H9 (cell line): Measurements from ENCODE around the gene ABHD16B. TPM values are rescaled to one million over a fixed set of nuclear protein-coding genes. Genes with fewer than 3 reads are reported as not detected.

Experiments
- DNase-seq: peaks from one replicate; pipeline ENCODE4 v3.0.0-alpha.2; 2017
- H2AFZ ChIP-seq: one replicate; pipeline ENCODE4 v1.6.1; 2013; ENCODE audit warnings: mild to moderate bottlenecking, low read length, control low read depth, moderate library complexity
- H2AK5ac ChIP-seq: 2 replicates; pipeline ENCODE4 v1.6.1; 2013; ENCODE audit warnings: low read length, control low read depth, mixed read lengths; ENCODE audit not compliant: insufficient read length
- H2BK120ac ChIP-seq: one replicate; pipeline ENCODE4 v1.6.1; 2013; ENCODE audit warnings: low read depth, mild to moderate bottlenecking, low read length, control low read depth, inconsistent platforms; ENCODE audit not compliant: poor library complexity, severe bottlenecking
- H2BK12ac ChIP-seq: 2 replicates; pipeline ENCODE4 v1.6.1; 2013; ENCODE audit warnings: low read length, control low read depth, mixed read lengths, low read depth; ENCODE audit not compliant: insufficient read length
- H2BK15ac ChIP-seq: 2 replicates; pipeline ENCODE4 v1.6.1; 2013; ENCODE audit warnings: low read depth, low read length, control low read depth
- H2BK20ac ChIP-seq: one replicate; pipeline ENCODE4 v1.6.1; 2013; ENCODE audit warnings: low read depth, mild to moderate bottlenecking, low read length, control low read depth, inconsistent platforms; ENCODE audit not compliant: poor library complexity, severe bottlenecking
- H2BK5ac ChIP-seq: 2 replicates; pipeline ENCODE4 v1.6.1; 2013; ENCODE audit warnings: low read length, control low read depth, mixed read lengths; ENCODE audit not compliant: insufficient read length
- H3K14ac ChIP-seq: 2 replicates; pipeline ENCODE4 v1.6.1; 2013; ENCODE audit warnings: low read length, control low read depth; ENCODE audit not compliant: insufficient read depth
- H3K18ac ChIP-seq: 2 replicates; pipeline ENCODE4 v1.6.1; 2013; ENCODE audit warnings: low read depth, mild to moderate bottlenecking, mixed read lengths, low read length, control low read depth; ENCODE audit not compliant: insufficient read length
- H3K23ac ChIP-seq: 2 replicates; pipeline ENCODE4 v1.6.1; 2013; ENCODE audit warnings: low read length, control low read depth, mixed read lengths, low read depth; ENCODE audit not compliant: insufficient read length
- H3K23me2 ChIP-seq: 2 replicates; pipeline ENCODE4 v1.6.1; 2013; ENCODE audit warnings: low read depth, mild to moderate bottlenecking, mixed read lengths, low read length, control low read depth; ENCODE audit not compliant: insufficient read length, poor library complexity, severe bottlenecking
- H3K27ac ChIP-seq: 2 replicates; pipeline ENCODE4 v1.5.1; 2013; ENCODE audit warnings: low read length, control low read depth, mixed read lengths, low read depth; ENCODE audit not compliant: insufficient read length
- H3K27me3 ChIP-seq: 2 replicates; pipeline ENCODE4 v1.6.1; 2013; ENCODE audit warnings: low read length, control low read depth, inconsistent platforms; ENCODE audit not compliant: insufficient read depth
- H3K4ac ChIP-seq: 2 replicates; pipeline ENCODE4 v1.6.1; 2013; ENCODE audit warnings: low read depth, mild to moderate bottlenecking, control low read depth, inconsistent platforms, low read length, moderate library complexity
- H3K4me1 ChIP-seq: 2 replicates; pipeline ENCODE4 v1.6.1; 2013; ENCODE audit warnings: low read length, control low read depth, inconsistent platforms; ENCODE audit not compliant: insufficient read depth
- H3K4me2 ChIP-seq: 2 replicates; pipeline ENCODE4 v1.6.1; 2013; ENCODE audit warnings: low read length, control low read depth, mixed read lengths; ENCODE audit not compliant: insufficient read length, insufficient read depth
- H3K56ac ChIP-seq: 2 replicates; pipeline ENCODE4 v1.6.1; 2013; ENCODE audit warnings: low read depth, mild to moderate bottlenecking, mixed read lengths, low read length, control low read depth; ENCODE audit not compliant: insufficient read length
- H3K79me1 ChIP-seq: 2 replicates; pipeline ENCODE4 v1.6.1; 2013; ENCODE audit warnings: low read depth, mild to moderate bottlenecking, moderate library complexity, low read length, control low read depth, inconsistent platforms; ENCODE audit not compliant: insufficient read depth, poor library complexity, severe bottlenecking
- H3K79me2 ChIP-seq: 2 replicates; pipeline ENCODE4 v1.6.1; 2013; ENCODE audit warnings: low read length, control low read depth, inconsistent platforms; ENCODE audit not compliant: insufficient read depth
- H3K9ac ChIP-seq: 2 replicates; pipeline ENCODE4 v1.6.1; 2013; ENCODE audit warnings: low read length, control low read depth, mixed read lengths; ENCODE audit not compliant: insufficient read length; ENCODE audit errors: extremely low read depth
- H3K9me3 ChIP-seq: one replicate; pipeline ENCODE4 v1.6.1; 2013; ENCODE audit warnings: low read depth, low read length, inconsistent platforms; ENCODE audit not compliant: control insufficient read depth
- H3T11ph ChIP-seq: one replicate; pipeline ENCODE4 v1.6.1; 2013; ENCODE audit warnings: mild to moderate bottlenecking, low read length, control low read depth, inconsistent platforms
- H4K20me1 ChIP-seq: one replicate; pipeline ENCODE4 v1.6.1; 2013; ENCODE audit not compliant: control insufficient read depth, insufficient read length, insufficient read depth
- H4K5ac ChIP-seq: 2 replicates; pipeline ENCODE4 v1.6.1; 2013; ENCODE audit warnings: low read depth, mild to moderate bottlenecking, mixed read lengths, low read length, control low read depth; ENCODE audit not compliant: insufficient read length
- H4K8ac ChIP-seq: replicated peaks from 2 replicates; pipeline ENCODE4 v1.6.1; 2013; ENCODE audit warnings: low read length, control low read depth, mixed read lengths, low read depth; ENCODE audit not compliant: insufficient read length
- H4K91ac ChIP-seq: 2 replicates; pipeline ENCODE4 v1.6.1; 2013; ENCODE audit warnings: low read depth, mild to moderate bottlenecking, moderate library complexity, mixed read lengths, low read length, control low read depth; ENCODE audit not compliant: insufficient read length
- H3K27ac Mint-ChIP-seq, 3 experiments: 2 replicates in 2 of 3; 3 replicates in 1 of 3; pipeline ENCODE4 v1.8.0; 2020 to 2021; ENCODE audit warnings: mixed read lengths in 3 of 3, mild to moderate bottlenecking in 1 of 3, moderate library complexity in 1 of 3
- H3K27me3 Mint-ChIP-seq: 2 replicates; pipeline ENCODE4 v1.8.0; 2021; ENCODE audit warnings: low read depth, mild to moderate bottlenecking, moderate library complexity, mixed read lengths
- H3K36me3 Mint-ChIP-seq, 3 experiments: 2 replicates in 2 of 3; 3 replicates in 1 of 3; pipeline ENCODE4 v1.8.0; 2020 to 2021; ENCODE audit warnings: low read depth in 3 of 3, mixed read lengths in 3 of 3; ENCODE audit not compliant: insufficient read depth in 1 of 3
- H3K4me1 Mint-ChIP-seq, 2 experiments: 2 replicates each; pipeline ENCODE4 v1.8.0; 2020; ENCODE audit warnings: mixed read lengths in 2 of 2
- H3K4me3 Mint-ChIP-seq, 2 experiments: 2 replicates in 1 of 2; 3 replicates in 1 of 2; pipeline ENCODE4 v1.8.0; 2020 to 2021; ENCODE audit warnings: mild to moderate bottlenecking in 2 of 2, mixed read lengths in 2 of 2, moderate library complexity in 1 of 2
- H3K9me3 Mint-ChIP-seq, 2 experiments: 2 replicates in 1 of 2; 3 replicates in 1 of 2; pipeline ENCODE4 v1.8.0; 2020; ENCODE audit warnings: mild to moderate bottlenecking in 2 of 2, mixed read lengths in 2 of 2, moderate library complexity in 1 of 2
- CTCF ChIP-seq: fragments of 200-600 bp; sonication (generic); conservative IDR thresholded peaks from 3 replicates; pipeline ENCODE4 v1.8.0; 2021; ENCODE audit warnings: antibody characterized with exemption, mild to moderate bottlenecking
- WGBS: extraction: QIAGEN DNeasy Blood & Tissue Kit; methylation state at CpG from one replicate; pipeline ENCODE4 v1.1.7; 2013; ENCODE audit warnings: missing lambda C conversion rate, low lambda C conversion rate, mixed read lengths; ENCODE audit not compliant: insufficient read length; ENCODE audit errors: extremely low coverage; 5-methylcytosine and 5-hydroxymethylcytosine counted together
- total RNA-seq: library from RNA; stranded (reverse); gene quantifications from 2 replicates; pipeline ENCODE4 v1.2.1, GENCODE V29; 2021

ABHD16B gene
- total RNA-seq, 1 experiment from 2014 or later = not detected

- no peak overlapping the region for H3K27ac ChIP-seq
- H3K79me1 ChIP-seq = no peaks in the 10 kb centered on the region
- H3K4me2 ChIP-seq = no peak overlapping the region
- H4K91ac ChIP-seq = no peak overlapping the region
- H4K8ac ChIP-seq = no peak overlapping the region
- H4K20me1 ChIP-seq = no peaks in the 10 kb centered on the region
- no peak overlapping the region for H3K4me3 Mint-ChIP-seq
- TF ChIP-seq CTCF = no peak
- H4K5ac ChIP-seq = no peak overlapping the region
- H3K27me3 Mint-ChIP-seq = peaks cover 8% of the 10 kb centered on the region
- no peak overlapping the region for H3K23ac ChIP-seq
- H2BK5ac ChIP-seq = no peak overlapping the region
- H2AFZ ChIP-seq = no peak overlapping the region
- H3K27me3 ChIP-seq = no peaks in the 10 kb centered on the region
- no peak overlapping the region for H2BK20ac ChIP-seq
- WGBS = no CpG with 5 or more reads among the region's 17 CpGs
- peaks cover 18 to 34% of the 10 kb centered on the region in 2 experiments for H3K4me1 Mint-ChIP-seq
- no peak overlapping the region for H3T11ph ChIP-seq
- H3K23me2 ChIP-seq = no peaks in the 10 kb centered on the region
- peak overlapping the region; percentile 45; the same call in 1 of the 2 replicates for H3K14ac ChIP-seq
- H2BK12ac ChIP-seq = no peak overlapping the region
- no peak overlapping the region for H3K9ac ChIP-seq
- no peak overlapping the region for H3K18ac ChIP-seq
- H2BK120ac ChIP-seq = no peak overlapping the region
- no peaks in the 10 kb centered on the region for H3K36me3 Mint-ChIP-seq
- no peak overlapping the region for H3K27ac Mint-ChIP-seq
- no peak overlapping the region for H3K4ac ChIP-seq
- no peaks in the 10 kb centered on the region for H3K79me2 ChIP-seq
- H3K56ac ChIP-seq = no peak overlapping the region
- no peak overlapping the region for H2AK5ac ChIP-seq
- no peak for DNase-seq
- no peak overlapping the region for H2BK15ac ChIP-seq
- peaks cover 2% of the 10 kb centered on the region; the same call in 1 of the 2 replicates for H3K4me1 ChIP-seq
- no peaks in the 10 kb centered on the region for H3K9me3 ChIP-seq
- H3K9me3 Mint-ChIP-seq = no peaks in the 10 kb centered on the region
Observed at GRCh38 chr20:63854069-63854765, 7.1 kb upstream of the ABHD16B start.
